Right atrium auricular region (tissue), 2 donors: ENCODE results near the gene KDM4B. TPM values are rescaled to one million over a fixed set of nuclear protein-coding genes. Genes with fewer than 3 reads are reported as not detected.

Experiments used
- DNase-seq: peaks from one replicate; pipeline ENCODE4 v3.0.0-alpha.2; 2019; ENCODE audit warnings: low spot score
- H3K27ac ChIP-seq, 2 donors: fragments of 200-600 bp; sonication (generic); 1 replicate in 1 of 2; 2 replicates in 1 of 2; pipeline ENCODE4 v1.5.1; 2016 to 2019
- H3K27me3 ChIP-seq, 2 donors: fragments of 200-600 bp; sonication (generic); one replicate each; pipeline versions ENCODE4 v1.5.1 to v1.6.0; 2017 to 2019
- H3K36me3 ChIP-seq: fragments of 200-600 bp; sonication (generic); one replicate; pipeline ENCODE4 v1.5.1; 2016
- H3K4me1 ChIP-seq, 2 donors: fragments of 200-600 bp; sonication (generic); one replicate each; pipeline versions ENCODE4 v1.5.1 to v1.6.0; 2017 to 2019
- H3K4me3 ChIP-seq, 2 donors: fragments of 200-600 bp; sonication (generic); 1 replicate in 1 of 2; 2 replicates in 1 of 2; pipeline ENCODE4 v1.5.1; 2017 to 2019; ENCODE audit warnings: mild to moderate bottlenecking in 1 of 2, moderate library complexity in 1 of 2
- H3K9me3 ChIP-seq, 2 donors: fragments of 200-600 bp; sonication (generic); one replicate each; pipeline ENCODE4 v1.5.1; 2019
- CTCF ChIP-seq, 2 donors: fragments of 200-600 bp; sonication (generic); IDR thresholded peaks; one replicate each; pipeline ENCODE4 v1.5.1; 2019; ENCODE audit warnings: antibody characterized with exemption in 2 of 2
- total RNA-seq, 2 donors: library from RNA; depleted of rRNA; stranded (reverse); fragments of >200 nt; gene quantifications; one replicate each; pipeline ENCODE4 v1.1.0, GENCODE V29; 2016

The KDM4B gene
- total RNA-seq, 2 donors from 2014 or later = 17.6 to 26.0 TPM

DNA sequence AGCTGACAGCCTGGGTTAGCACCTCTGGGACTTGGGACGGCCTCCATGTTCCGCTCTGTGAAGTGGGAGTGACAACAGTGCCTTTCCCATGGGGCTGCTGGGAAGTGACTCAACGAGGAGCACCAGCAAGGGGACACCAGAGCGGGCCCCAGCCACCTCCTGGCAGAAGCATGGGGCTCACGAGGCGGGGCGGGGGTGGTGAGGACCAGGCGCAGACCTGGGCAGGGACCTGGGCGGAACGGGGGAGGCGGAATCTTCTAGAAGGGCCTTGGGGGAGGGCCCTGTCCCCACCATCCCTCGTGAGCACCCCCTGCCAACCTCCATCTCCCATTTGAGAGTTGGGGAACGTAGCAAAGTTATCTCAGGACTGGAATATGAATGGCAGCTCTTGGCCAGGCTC, 37.9 kb downstream of the KDM4B start:
- no peaks in the 10 kb centered on the region for H3K36me3 ChIP-seq
- peak overlapping the region in 1 of 2 donors; percentile 53 for H3K27ac ChIP-seq
- H3K27me3 ChIP-seq = no peaks in the 10 kb centered on the region
- peaks cover 0 to 25% of the 10 kb centered on the region in 2 donors for H3K4me1 ChIP-seq
- no peak for DNase-seq
- H3K4me3 ChIP-seq = no peak overlapping the region
- peaks cover 0 to 6% of the 10 kb centered on the region in 2 donors for H3K9me3 ChIP-seq
- no peak for TF ChIP-seq CTCF (IDR thresholded peaks at IDR 0.05)

GRCh38 chr19:5011476-5012238, 42.7 kb downstream of the KDM4B start:
- no peak for TF ChIP-seq CTCF (IDR thresholded peaks at IDR 0.05)
- Histone ChIP-seq H3K9me3 (peaks cover 0 to 6% of the 10 kb centered on the region in 2 donors), H3K36me3 (peaks cover 6% of the 10 kb centered on the region), H3K27me3 (no peaks in the 10 kb centered on the region), H3K4me3 (no peak overlapping the region), H3K27ac (peak overlapping the region in 1 of 2 donors; percentile 67), H3K4me1 (peaks cover 0 to 38% of the 10 kb centered on the region in 2 donors)
- no peak for DNase-seq

DNA sequence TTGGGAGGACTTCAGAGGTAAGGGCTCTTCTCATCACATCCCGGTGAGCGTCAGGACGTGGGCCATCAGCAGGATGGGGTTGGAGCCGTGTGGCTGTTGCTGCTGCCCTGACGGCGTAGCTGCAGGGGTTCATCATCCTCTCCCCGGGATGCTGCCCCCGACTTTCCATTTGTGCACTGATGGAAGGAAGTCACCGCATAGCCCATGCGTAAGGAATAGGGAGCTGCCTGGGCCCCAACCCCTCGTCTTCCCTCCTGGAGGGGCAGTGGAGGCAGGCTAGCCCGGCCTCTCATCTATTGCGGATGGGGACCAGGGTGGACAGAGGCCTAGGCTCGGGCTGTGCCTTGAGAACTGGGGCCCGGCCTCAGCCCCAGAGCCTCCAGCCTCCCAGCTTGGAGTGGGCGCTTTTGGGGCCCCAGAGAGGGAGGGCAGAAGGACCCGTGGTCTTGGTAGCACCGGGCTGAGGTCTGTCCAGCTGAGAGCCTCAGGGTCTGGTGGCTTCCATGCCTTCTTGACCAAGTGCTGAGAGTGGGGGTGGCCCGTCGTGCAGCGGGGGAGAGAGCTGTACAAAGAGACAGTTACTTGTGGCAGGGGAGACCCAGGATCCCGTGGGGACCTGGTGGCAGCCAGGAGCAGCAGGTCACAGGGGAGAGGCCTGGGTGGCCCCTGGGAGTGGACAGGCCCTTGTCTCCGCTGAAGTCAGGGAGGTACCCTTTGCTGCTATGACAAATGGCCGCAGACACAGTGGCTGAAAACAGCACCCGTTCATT, 44.0 kb downstream of the KDM4B start:
- Histone ChIP-seq H3K9me3 (peaks cover 0 to 3% of the 10 kb centered on the region in 2 donors), H3K4me3 (no peak overlapping the region), H3K4me1 (peaks cover 0 to 34% of the 10 kb centered on the region in 2 donors), H3K27ac (peak overlapping the region in 1 of 2 donors; percentile 67), H3K27me3 (no peaks in the 10 kb centered on the region), H3K36me3 (peaks cover 10% of the 10 kb centered on the region)
- DNase-seq = no peak
- TF ChIP-seq CTCF (IDR thresholded peaks at IDR 0.05) = no peak

GRCh38 chr19:5013761-5014160, 44.8 kb downstream of the KDM4B start:
- no peak for DNase-seq
- Histone ChIP-seq H3K36me3 (peaks cover 10% of the 10 kb centered on the region), H3K4me3 (no peak overlapping the region), H3K9me3 (no peaks in the 10 kb centered on the region), H3K27me3 (no peaks in the 10 kb centered on the region), H3K27ac (peak overlapping the region in 1 of 2 donors; percentile 67), H3K4me1 (peaks cover 0 to 34% of the 10 kb centered on the region in 2 donors)
- no peak for TF ChIP-seq CTCF (IDR thresholded peaks at IDR 0.05)

DNA sequence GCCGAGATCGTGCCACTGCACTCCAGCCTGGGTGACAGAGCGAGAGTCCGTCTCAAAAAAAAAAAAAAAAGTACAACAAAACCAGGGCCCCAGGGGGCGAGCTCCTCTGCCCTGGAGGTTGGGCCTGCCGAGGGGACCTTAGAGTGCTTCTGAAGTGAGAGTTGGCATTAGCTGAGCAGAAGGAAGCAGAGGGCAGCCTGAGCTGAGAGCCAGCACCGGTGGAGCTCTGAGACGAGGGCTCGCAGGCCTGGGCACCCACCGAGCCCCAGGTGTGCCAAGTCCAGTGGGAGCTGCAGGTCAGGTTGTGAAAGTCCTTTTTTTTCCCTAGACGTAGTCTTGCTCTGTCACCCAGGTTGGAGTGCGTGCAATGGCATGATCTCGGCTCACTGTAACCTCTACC, 46.0 kb downstream of the KDM4B start:
- H3K36me3 ChIP-seq = peaks cover 10% of the 10 kb centered on the region
- H3K4me1 ChIP-seq = peaks cover 0 to 34% of the 10 kb centered on the region in 2 donors
- DNase-seq = no peak
- H3K9me3 ChIP-seq = no peaks in the 10 kb centered on the region
- TF ChIP-seq CTCF (IDR thresholded peaks at IDR 0.05) = no peak
- H3K27me3 ChIP-seq = no peaks in the 10 kb centered on the region
- H3K27ac ChIP-seq = no peak overlapping the region
- no peak overlapping the region for H3K4me3 ChIP-seq
